ENCODE data around the gene MSANTD2.

MSANTD2 gene

DNA sequence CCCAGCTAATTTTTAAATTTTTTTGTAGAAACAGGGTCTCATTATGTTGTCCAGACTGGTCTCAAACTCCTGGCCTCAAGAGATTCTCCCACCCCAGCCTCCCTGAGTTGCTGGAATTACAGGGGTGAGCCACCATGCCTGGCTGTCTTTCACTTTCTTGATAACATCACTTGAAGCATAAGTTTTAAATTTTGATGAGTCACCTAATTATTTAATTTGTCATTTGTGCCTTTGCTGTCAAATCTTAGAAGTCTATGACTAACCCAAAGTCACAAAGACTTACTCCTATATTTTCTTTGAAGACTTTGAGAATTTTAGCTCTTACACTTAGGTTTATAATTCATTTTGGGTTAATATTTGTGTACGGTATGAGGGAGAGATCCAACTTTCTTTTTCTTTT, 14.5 kb upstream of the MSANTD2 start:
- Histone ChIP-seq H3K36me3 (ENCODE audit: insufficient read depth, low read length) (no peaks in the 10 kb centered on the region), H3K79me2 (ENCODE audit: insufficient read depth, low read length) (no peaks in the 10 kb centered on the region), H3K4me2 (ENCODE audit: low read length) (no peak overlapping the region), H3F3A (ENCODE audit: insufficient read depth, low read length) (no peaks in the 10 kb centered on the region), H3K9ac (ENCODE audit: low read length) (no peak overlapping the region), H4K20me1 (ENCODE audit: insufficient read depth, low read length) (no peaks in the 10 kb centered on the region), H3K9me3 (ENCODE audit: low read length) (no peaks in the 10 kb centered on the region), H3K4me1 (ENCODE audit: insufficient read depth, low read length, severe bottlenecking) (no peaks in the 10 kb centered on the region), H3K27me3 (ENCODE audit: insufficient read depth, low read length) (no peaks in the 10 kb centered on the region), H3K9me2 (ENCODE audit: low read depth, low read length) (no peaks in the 10 kb centered on the region), H3K27ac (ENCODE audit: low read depth, low read length, poor library complexity, severe bottlenecking) (no peak overlapping the region), H3K4me3 (ENCODE audit: low read depth, low read length, poor library complexity, severe bottlenecking) (no peak overlapping the region), H2AFZ (ENCODE audit: low read length) (no peak overlapping the region)
- TF ChIP-seq EZH2 (IDR thresholded peaks at IDR 0.05; ENCODE audit: borderline replicate concordance, low read length) = no peak
- TF ChIP-seq, protein P1, sequence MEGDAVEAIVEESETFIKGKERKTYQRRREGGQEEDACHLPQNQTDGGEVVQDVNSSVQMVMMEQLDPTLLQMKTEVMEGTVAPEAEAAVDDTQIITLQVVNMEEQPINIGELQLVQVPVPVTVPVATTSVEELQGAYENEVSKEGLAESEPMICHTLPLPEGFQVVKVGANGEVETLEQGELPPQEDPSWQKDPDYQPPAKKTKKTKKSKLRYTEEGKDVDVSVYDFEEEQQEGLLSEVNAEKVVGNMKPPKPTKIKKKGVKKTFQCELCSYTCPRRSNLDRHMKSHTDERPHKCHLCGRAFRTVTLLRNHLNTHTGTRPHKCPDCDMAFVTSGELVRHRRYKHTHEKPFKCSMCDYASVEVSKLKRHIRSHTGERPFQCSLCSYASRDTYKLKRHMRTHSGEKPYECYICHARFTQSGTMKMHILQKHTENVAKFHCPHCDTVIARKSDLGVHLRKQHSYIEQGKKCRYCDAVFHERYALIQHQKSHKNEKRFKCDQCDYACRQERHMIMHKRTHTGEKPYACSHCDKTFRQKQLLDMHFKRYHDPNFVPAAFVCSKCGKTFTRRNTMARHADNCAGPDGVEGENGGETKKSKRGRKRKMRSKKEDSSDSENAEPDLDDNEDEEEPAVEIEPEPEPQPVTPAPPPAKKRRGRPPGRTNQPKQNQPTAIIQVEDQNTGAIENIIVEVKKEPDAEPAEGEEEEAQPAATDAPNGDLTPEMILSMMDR (IDR thresholded peaks at IDR 0.05; ENCODE audit: low read length) = no peak

DNA sequence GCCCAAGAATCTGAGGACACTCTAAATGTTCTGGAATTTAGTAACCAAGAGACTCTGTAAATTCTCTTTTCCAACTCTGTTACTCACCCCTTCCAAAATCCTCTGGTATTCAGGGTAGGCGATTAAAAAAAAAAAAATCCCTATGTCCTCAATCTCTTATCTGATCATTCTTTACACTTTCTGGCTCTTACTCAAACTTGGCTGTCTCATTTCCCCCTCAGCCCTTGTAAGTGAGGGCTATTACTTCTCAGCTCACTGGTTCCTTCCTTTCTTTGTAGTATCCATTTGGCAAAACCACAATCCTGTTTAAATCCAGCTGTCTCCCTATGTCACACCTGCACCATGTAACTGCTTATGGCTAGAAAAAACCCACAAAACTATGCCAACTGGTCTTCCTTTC, 12.7 kb upstream of the MSANTD2 start:
- Histone ChIP-seq H3K4me2 (ENCODE audit: low read length) (no peak overlapping the region), H3F3A (ENCODE audit: insufficient read depth, low read length) (no peaks in the 10 kb centered on the region), H3K9ac (ENCODE audit: low read length) (no peak overlapping the region), H3K27ac (ENCODE audit: low read depth, low read length, poor library complexity, severe bottlenecking) (no peak overlapping the region), H2AFZ (ENCODE audit: low read length) (no peak overlapping the region), H3K4me3 (ENCODE audit: low read depth, low read length, poor library complexity, severe bottlenecking) (no peak overlapping the region), H3K79me2 (ENCODE audit: insufficient read depth, low read length) (no peaks in the 10 kb centered on the region), H3K36me3 (ENCODE audit: insufficient read depth, low read length) (no peaks in the 10 kb centered on the region), H3K9me2 (ENCODE audit: low read depth, low read length) (no peaks in the 10 kb centered on the region), H3K4me1 (ENCODE audit: insufficient read depth, low read length, severe bottlenecking) (no peaks in the 10 kb centered on the region), H3K27me3 (ENCODE audit: insufficient read depth, low read length) (no peaks in the 10 kb centered on the region), H3K9me3 (ENCODE audit: low read length) (no peaks in the 10 kb centered on the region), H4K20me1 (ENCODE audit: insufficient read depth, low read length) (no peaks in the 10 kb centered on the region)
- TF ChIP-seq EZH2 (IDR thresholded peaks at IDR 0.05; ENCODE audit: borderline replicate concordance, low read length) = no peak
- TF ChIP-seq, protein P1 (IDR thresholded peaks at IDR 0.05; ENCODE audit: low read length) = no peak

DNA sequence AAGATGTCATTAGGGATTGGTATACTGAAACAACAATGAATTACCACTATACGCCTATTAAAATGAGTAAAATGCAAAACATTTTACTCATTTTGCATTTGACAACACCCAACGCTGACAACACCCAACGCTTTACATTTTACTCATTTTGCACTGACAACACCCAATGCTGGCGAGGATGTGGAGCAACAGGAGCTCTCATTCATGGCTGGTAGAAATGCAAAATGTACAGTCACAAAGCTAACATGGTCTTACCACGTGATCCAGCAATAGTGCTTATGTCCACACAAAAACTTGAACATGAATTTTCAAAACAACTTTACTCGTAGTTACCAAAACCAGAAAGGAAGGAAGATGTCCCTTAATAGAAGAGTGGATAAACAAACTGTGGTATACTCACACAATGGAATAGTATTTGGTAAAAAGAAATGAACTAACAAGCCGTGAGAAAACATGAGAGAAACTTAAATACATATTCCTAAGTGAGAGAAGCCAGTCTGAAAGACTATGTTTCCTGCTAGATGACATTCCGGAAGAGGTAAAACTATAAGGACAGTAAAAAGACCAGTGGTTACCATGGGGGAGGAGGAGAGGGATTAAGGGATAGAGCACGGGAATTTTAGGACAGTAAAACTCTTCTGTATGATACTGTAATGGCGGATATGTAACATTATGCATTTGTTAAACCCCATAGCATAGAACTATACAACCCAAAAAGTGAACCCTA, 11.4 kb upstream of the MSANTD2 start:
- Histone ChIP-seq H3K9me2 (ENCODE audit: low read depth, low read length) (no peaks in the 10 kb centered on the region), H3K36me3 (ENCODE audit: insufficient read depth, low read length) (no peaks in the 10 kb centered on the region), H3K9ac (ENCODE audit: low read length) (no peak overlapping the region), H3K4me1 (ENCODE audit: insufficient read depth, low read length, severe bottlenecking) (no peaks in the 10 kb centered on the region), H3K79me2 (ENCODE audit: insufficient read depth, low read length) (no peaks in the 10 kb centered on the region), H3K4me2 (ENCODE audit: low read length) (no peak overlapping the region), H3F3A (ENCODE audit: insufficient read depth, low read length) (no peaks in the 10 kb centered on the region), H3K4me3 (ENCODE audit: low read depth, low read length, poor library complexity, severe bottlenecking) (no peak overlapping the region), H2AFZ (ENCODE audit: low read length) (no peak overlapping the region), H3K27ac (ENCODE audit: low read depth, low read length, poor library complexity, severe bottlenecking) (no peak overlapping the region), H3K27me3 (ENCODE audit: insufficient read depth, low read length) (no peaks in the 10 kb centered on the region), H4K20me1 (ENCODE audit: insufficient read depth, low read length) (no peaks in the 10 kb centered on the region), H3K9me3 (ENCODE audit: low read length) (no peaks in the 10 kb centered on the region)
- TF ChIP-seq, protein P1 (IDR thresholded peaks at IDR 0.05; ENCODE audit: low read length) = no peak
- TF ChIP-seq EZH2 (IDR thresholded peaks at IDR 0.05; ENCODE audit: borderline replicate concordance, low read length) = no peak

Data from OCI-LY1 (cell line).